Endothelial cell of umbilical vein (primary cell): ENCODE results near the gene MLPH. TPM values are rescaled to one million over a fixed set of nuclear protein-coding genes. Genes with fewer than 3 reads are reported as not detected.

Experiments used
- BruUV-seq: library from RNA; stranded (reverse); fragments of 400-500 nt; replicated peaks from 2 replicates; lab custom pipeline; 2021; lab: Mats Ljungman, UMichigan
- CTCF ChIA-PET: fragments of 300-600, 350-600 bp; sonication (Branson Sonifier 250); formaldehyde crosslinking; loops from one replicate; lab custom pipeline; 2021; ENCODE audit warnings: antibody characterized with exemption, inconsistent platforms; lab: Charles Lee
- POLR2A ChIA-PET: fragments of 300-600, 350-600 bp; sonication (Branson Sonifier 250); formaldehyde crosslinking; loops from one replicate; lab custom pipeline; 2021; ENCODE audit warnings: antibody characterized with exemption, inconsistent platforms; lab: Charles Lee
- DNase-seq: peaks from one replicate; pipeline ENCODE4 v3.0.0-alpha.2; 2011; ENCODE audit warnings: low read depth, low spot score
- FAIRE-seq: peaks from 2 replicates; lab custom pipeline; 2011; peaks lifted over from hg19 to GRCh38; lab: Jason Lieb, UNC
- H2AFZ ChIP-seq: 2 replicates; pipeline ENCODE4 v1.6.0; 2012; ENCODE audit warnings: low read depth, low read length, control low read depth, inconsistent platforms
- H3K27ac ChIP-seq: 2 replicates; pipeline ENCODE4 v1.5.1; 2011; ENCODE audit warnings: low read depth, mild to moderate bottlenecking, control low read depth, low read length, moderate library complexity; ENCODE audit not compliant: insufficient read depth
- H3K27me3 ChIP-seq, 2 experiments: 2 replicates each; pipeline versions ENCODE4 v1.6.0 to v1.6.1; 2011; ENCODE audit warnings: low read length in 2 of 2, mixed read lengths in 1 of 2; ENCODE audit not compliant: control insufficient read depth in 2 of 2, insufficient read depth in 2 of 2
- H3K36me3 ChIP-seq, 2 experiments: 2 replicates in 1 of 2; 3 replicates in 1 of 2; pipeline ENCODE4 v1.5.1; 2011; ENCODE audit warnings: low read length in 2 of 2, mild to moderate bottlenecking in 1 of 2, moderate library complexity in 1 of 2; ENCODE audit not compliant: control insufficient read depth in 2 of 2, insufficient read depth in 2 of 2; ENCODE audit errors: extremely low read depth in 1 of 2
- H3K4me1 ChIP-seq: 3 replicates; pipeline ENCODE4 v1.5.1; 2011; ENCODE audit warnings: mild to moderate bottlenecking, low read length; ENCODE audit not compliant: control insufficient read depth, insufficient read depth; ENCODE audit errors: extremely low read depth
- H3K4me2 ChIP-seq: 2 replicates; pipeline ENCODE4 v1.6.1; 2011; ENCODE audit warnings: low read length, control low read depth, mixed read lengths; ENCODE audit not compliant: insufficient read depth
- H3K4me3 ChIP-seq, 3 experiments: fragments of 200-600 bp in 1 of 3; sonication (generic), shearing (Covaris generic) in 1 of 3; replicated peaks in 1 of 3; 2 replicates each; pipeline ENCODE4 v1.5.1; 2011 to 2016; ENCODE audit warnings: control low read depth in 3 of 3, low read length in 3 of 3, mild to moderate bottlenecking in 2 of 3, inconsistent platforms in 1 of 3, low read depth in 1 of 3, moderate library complexity in 1 of 3; ENCODE audit not compliant: insufficient read depth in 1 of 3
- H3K79me2 ChIP-seq: 2 replicates; pipeline ENCODE4 v1.6.0; 2012; ENCODE audit warnings: low read length, inconsistent platforms; ENCODE audit not compliant: control insufficient read depth, insufficient read depth
- H3K9ac ChIP-seq: replicated peaks from 2 replicates; pipeline ENCODE3; 2011; ENCODE audit warnings: low read length, control low read depth; ENCODE audit not compliant: insufficient read depth; ENCODE audit errors: extremely low read depth
- H3K9me1 ChIP-seq: replicated peaks from 3 replicates; pipeline ENCODE4 v1.6.0; 2011; ENCODE audit warnings: mild to moderate bottlenecking, low read length; ENCODE audit not compliant: control insufficient read depth, insufficient read depth; ENCODE audit errors: extremely low read depth
- H3K9me3 ChIP-seq: replicated peaks from 2 replicates; pipeline ENCODE4 v1.5.1; 2012; ENCODE audit warnings: low read length, inconsistent platforms; ENCODE audit not compliant: control insufficient read depth, insufficient read depth
- H4K20me1 ChIP-seq: replicated peaks from 2 replicates; pipeline ENCODE3; 2011; ENCODE audit warnings: mild to moderate bottlenecking, low read length; ENCODE audit not compliant: control insufficient read depth, insufficient read depth; ENCODE audit errors: extremely low read depth
- EZH2 ChIP-seq: IDR thresholded peaks from 2 replicates; pipeline ENCODE4 v1.6.1; 2012; ENCODE audit warnings: borderline replicate concordance, low read depth, mild to moderate bottlenecking, moderate library complexity, low read length, inconsistent platforms; ENCODE audit not compliant: severe bottlenecking
- FOS ChIP-seq: IDR thresholded peaks from 2 replicates; pipeline ENCODE4 v1.6.1; 2011; ENCODE audit warnings: mild to moderate bottlenecking, low read length, moderate library complexity, borderline replicate concordance; ENCODE audit not compliant: insufficient read depth
- GATA2 ChIP-seq: IDR thresholded peaks from 2 replicates; pipeline ENCODE4 v1.7.0; 2011; ENCODE audit warnings: low read depth, mild to moderate bottlenecking, moderate library complexity, mixed read lengths, low read length; ENCODE audit not compliant: insufficient read length, insufficient read depth
- JUN ChIP-seq: IDR thresholded peaks from 2 replicates; pipeline ENCODE4 v1.6.1; 2011; ENCODE audit warnings: borderline replicate concordance, low read depth; ENCODE audit not compliant: insufficient read length, insufficient read depth
- MAX ChIP-seq: IDR thresholded peaks from 2 replicates; pipeline ENCODE4 v1.6.1; 2011; ENCODE audit not compliant: insufficient read depth, insufficient read length
- MYC ChIP-seq: IDR thresholded peaks from one replicate; pipeline ENCODE4 v1.6.1; 2011; ENCODE audit warnings: mild to moderate bottlenecking, low read depth, low read length
- POLR2A ChIP-seq: IDR thresholded peaks from 2 replicates; pipeline ENCODE4 v1.6.1; 2012; ENCODE audit warnings: low read depth, mild to moderate bottlenecking, control low read depth, low read length
- POLR2AphosphoS5 ChIP-seq: IDR thresholded peaks from 2 replicates; pipeline ENCODE4 v1.6.1; 2012; ENCODE audit warnings: low read depth, mild to moderate bottlenecking, control low read depth, low read length, moderate library complexity; ENCODE audit not compliant: insufficient read depth
- dilution Hi-C: fragments of 300-500 bp; cut with MboI; formaldehyde crosslinking; loops from one replicate; pipeline ENCODE4 v1.15.0; 2019; ENCODE audit warnings: low sequenced_read_pairs; ENCODE audit not compliant: extremely low pct_ligation_motif_present
- intact Hi-C: fragments of 100-400 bp; cut with micrococcal nuclease; formaldehyde crosslinking; loops from one replicate; pipeline ENCODE4 v1.10.0; 2022
- polyA plus RNA-seq, 4 experiments: library from polyadenylated mRNA; depleted of rRNA in 3 of 4; stranded (reverse) in 3 of 4; unstranded in 1 of 4; fragments of >200 nt; gene quantifications; 2 replicates each; pipeline versions ENCODE4 v1.2.1 to v1.2.3, GENCODE V29; 2011 to 2012; ENCODE audit warnings: missing spikeins in 1 of 4
- total RNA-seq: library from RNA; stranded (reverse); gene quantifications from 2 replicates; pipeline ENCODE4 v1.2.3, GENCODE V29; 2021
- TF ChIP-seq, protein P1 (sequence below), 2 donors: IDR thresholded peaks; 1 replicate in 1 of 2; 2 replicates in 1 of 2; pipeline ENCODE4 v1.5.1; 2011; ENCODE audit warnings: low read length in 2 of 2, mild to moderate bottlenecking in 2 of 2, moderate library complexity in 2 of 2, control low read depth in 1 of 2, inconsistent platforms in 1 of 2, low read depth in 1 of 2; ENCODE audit not compliant: insufficient read depth in 1 of 2; ENCODE audit errors: extremely low read depth in 1 of 2

The MLPH gene
- total and polyA plus RNA-seq, 2 donors (not counting 3 experiments of a cell fraction or from before 2014, with no cell fraction given), result not detected

GRCh38 chr2:237479747-237480146 is 7.3 kb upstream of the MLPH start:
- intact Hi-C loops, result loop anchor here (5.0 kb wide), 1 partner anchor 187 kb away; no protein-coding TSS in a partner anchor
- POLR2A ChIA-PET, result no interaction called here
- DNase-seq, result no peak
- no peaks in the 10 kb centered on the region for H3K36me3 ChIP-seq
- CTCF ChIA-PET, result no interaction called here
- no peak overlapping the region for H3K27ac ChIP-seq
- FAIRE-seq, result no peak
- dilution Hi-C loops, result no loop called here
- no peaks in the 10 kb centered on the region for H3K79me2 ChIP-seq
- no TSS peak for BruUV-seq
- H3K27me3 ChIP-seq, result peaks cover 50 to 64% of the 10 kb centered on the region in 2 experiments
- no peak overlapping the region for H3K4me2 ChIP-seq
- no peak overlapping the region for H3K4me3 ChIP-seq
- H3K4me1 ChIP-seq, result peaks cover 9% of the 10 kb centered on the region
- H3K9me1 ChIP-seq, result no peaks in the 10 kb centered on the region
- H4K20me1 ChIP-seq, result peaks cover 2% of the 10 kb centered on the region
- TF ChIP-seq JUN (no peak), EZH2 (no peak), POLR2A (no peak), MAX (no peak), GATA2 (no peak), MYC (no peak), POLR2AphosphoS5 (no peak), FOS (no peak)
- TF ChIP-seq, protein P1, sequence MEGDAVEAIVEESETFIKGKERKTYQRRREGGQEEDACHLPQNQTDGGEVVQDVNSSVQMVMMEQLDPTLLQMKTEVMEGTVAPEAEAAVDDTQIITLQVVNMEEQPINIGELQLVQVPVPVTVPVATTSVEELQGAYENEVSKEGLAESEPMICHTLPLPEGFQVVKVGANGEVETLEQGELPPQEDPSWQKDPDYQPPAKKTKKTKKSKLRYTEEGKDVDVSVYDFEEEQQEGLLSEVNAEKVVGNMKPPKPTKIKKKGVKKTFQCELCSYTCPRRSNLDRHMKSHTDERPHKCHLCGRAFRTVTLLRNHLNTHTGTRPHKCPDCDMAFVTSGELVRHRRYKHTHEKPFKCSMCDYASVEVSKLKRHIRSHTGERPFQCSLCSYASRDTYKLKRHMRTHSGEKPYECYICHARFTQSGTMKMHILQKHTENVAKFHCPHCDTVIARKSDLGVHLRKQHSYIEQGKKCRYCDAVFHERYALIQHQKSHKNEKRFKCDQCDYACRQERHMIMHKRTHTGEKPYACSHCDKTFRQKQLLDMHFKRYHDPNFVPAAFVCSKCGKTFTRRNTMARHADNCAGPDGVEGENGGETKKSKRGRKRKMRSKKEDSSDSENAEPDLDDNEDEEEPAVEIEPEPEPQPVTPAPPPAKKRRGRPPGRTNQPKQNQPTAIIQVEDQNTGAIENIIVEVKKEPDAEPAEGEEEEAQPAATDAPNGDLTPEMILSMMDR (IDR thresholded peaks at IDR 0.05; ENCODE audit: extremely low read depth in 1 of 2, insufficient read depth in 1 of 2, low read depth in 1 of 2, low read length in 2 of 2), result no peak
- no peak overlapping the region for H3K9ac ChIP-seq
- no peaks in the 10 kb centered on the region for H3K9me3 ChIP-seq
- no peak overlapping the region for H2AFZ ChIP-seq
